Fibroblast of lung (primary cell): ENCODE results near the gene SRSF3.

Experiments
- EZH2 ChIP-seq: IDR thresholded peaks from 2 replicates; pipeline ENCODE4 v1.5.1; 2012; ENCODE audit warnings: low read length, control low read depth, mild to moderate bottlenecking; ENCODE audit errors: missing control alignments
- TF ChIP-seq, protein P1 (sequence below), 2 donors: IDR thresholded peaks in 1 of 2; conservative IDR thresholded peaks in 1 of 2; 1 replicate in 1 of 2; 2 replicates in 1 of 2; pipeline ENCODE4 v1.5.1; 2011 to 2012; ENCODE audit warnings: low read length in 2 of 2, control low read depth in 1 of 2, inconsistent platforms in 1 of 2, low read depth in 1 of 2, mild to moderate bottlenecking in 1 of 2

DNA sequence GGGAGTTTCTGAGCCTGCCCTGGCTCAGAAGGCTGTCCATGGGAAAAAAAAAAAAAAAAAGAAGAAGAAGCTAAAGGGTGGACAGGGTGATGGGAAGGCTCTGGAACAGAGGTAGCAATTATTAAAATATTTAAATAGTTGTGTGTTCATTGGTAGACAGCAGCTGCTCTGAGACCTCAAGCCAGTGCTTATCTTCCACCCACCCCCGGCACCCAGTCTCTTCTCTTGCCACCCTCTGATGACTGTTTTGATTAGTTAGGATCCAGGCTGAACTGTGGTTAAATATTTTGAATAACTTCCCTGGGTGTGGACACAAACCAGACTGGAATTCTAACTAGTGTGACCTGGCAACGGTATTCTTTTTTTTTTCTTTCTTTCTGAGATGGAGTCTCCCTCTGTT, 16.9 kb upstream of the SRSF3 start:
- TF ChIP-seq, protein P1, sequence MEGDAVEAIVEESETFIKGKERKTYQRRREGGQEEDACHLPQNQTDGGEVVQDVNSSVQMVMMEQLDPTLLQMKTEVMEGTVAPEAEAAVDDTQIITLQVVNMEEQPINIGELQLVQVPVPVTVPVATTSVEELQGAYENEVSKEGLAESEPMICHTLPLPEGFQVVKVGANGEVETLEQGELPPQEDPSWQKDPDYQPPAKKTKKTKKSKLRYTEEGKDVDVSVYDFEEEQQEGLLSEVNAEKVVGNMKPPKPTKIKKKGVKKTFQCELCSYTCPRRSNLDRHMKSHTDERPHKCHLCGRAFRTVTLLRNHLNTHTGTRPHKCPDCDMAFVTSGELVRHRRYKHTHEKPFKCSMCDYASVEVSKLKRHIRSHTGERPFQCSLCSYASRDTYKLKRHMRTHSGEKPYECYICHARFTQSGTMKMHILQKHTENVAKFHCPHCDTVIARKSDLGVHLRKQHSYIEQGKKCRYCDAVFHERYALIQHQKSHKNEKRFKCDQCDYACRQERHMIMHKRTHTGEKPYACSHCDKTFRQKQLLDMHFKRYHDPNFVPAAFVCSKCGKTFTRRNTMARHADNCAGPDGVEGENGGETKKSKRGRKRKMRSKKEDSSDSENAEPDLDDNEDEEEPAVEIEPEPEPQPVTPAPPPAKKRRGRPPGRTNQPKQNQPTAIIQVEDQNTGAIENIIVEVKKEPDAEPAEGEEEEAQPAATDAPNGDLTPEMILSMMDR (conservative IDR thresholded peaks at IDR 0.05 in 1 of 2, IDR thresholded peaks at IDR 0.05 in 1 of 2; ENCODE audit: low read depth in 1 of 2, low read length in 2 of 2), result no peak
- no peak for TF ChIP-seq EZH2
